ENCODE measurements around the gene HBS1L.

DNA sequence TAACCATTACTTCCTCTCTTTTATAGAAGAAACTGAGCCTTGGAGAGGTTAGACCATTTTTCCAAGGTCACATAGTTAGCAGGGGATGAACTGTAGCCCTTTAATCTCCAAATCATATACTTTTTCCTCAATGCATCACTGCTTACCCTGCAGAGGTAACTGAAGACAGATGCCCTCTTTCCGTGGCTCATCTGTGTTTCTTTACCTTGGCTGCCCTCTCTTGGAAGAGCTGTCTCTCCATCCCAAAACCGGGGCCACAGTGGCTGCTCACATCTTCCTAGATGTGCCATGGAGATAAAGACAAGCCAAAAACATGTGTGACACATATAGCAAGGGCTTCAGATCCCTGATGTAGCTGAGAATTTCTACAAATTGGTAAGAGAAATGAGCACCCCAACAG, 104.1 kb downstream of the HBS1L start:
- TF ChIP-seq, protein P1, sequence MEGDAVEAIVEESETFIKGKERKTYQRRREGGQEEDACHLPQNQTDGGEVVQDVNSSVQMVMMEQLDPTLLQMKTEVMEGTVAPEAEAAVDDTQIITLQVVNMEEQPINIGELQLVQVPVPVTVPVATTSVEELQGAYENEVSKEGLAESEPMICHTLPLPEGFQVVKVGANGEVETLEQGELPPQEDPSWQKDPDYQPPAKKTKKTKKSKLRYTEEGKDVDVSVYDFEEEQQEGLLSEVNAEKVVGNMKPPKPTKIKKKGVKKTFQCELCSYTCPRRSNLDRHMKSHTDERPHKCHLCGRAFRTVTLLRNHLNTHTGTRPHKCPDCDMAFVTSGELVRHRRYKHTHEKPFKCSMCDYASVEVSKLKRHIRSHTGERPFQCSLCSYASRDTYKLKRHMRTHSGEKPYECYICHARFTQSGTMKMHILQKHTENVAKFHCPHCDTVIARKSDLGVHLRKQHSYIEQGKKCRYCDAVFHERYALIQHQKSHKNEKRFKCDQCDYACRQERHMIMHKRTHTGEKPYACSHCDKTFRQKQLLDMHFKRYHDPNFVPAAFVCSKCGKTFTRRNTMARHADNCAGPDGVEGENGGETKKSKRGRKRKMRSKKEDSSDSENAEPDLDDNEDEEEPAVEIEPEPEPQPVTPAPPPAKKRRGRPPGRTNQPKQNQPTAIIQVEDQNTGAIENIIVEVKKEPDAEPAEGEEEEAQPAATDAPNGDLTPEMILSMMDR (conservative IDR thresholded peaks at IDR 0.05 in 1 of 2, IDR thresholded peaks at IDR 0.05 in 1 of 2; ENCODE audit: extremely low read depth in 1 of 2, insufficient read depth in 1 of 2, low read depth in 1 of 2, low read length in 2 of 2) = no peak
- TF ChIP-seq EZH2 (IDR thresholded peaks at IDR 0.05; ENCODE audit: borderline replicate concordance, low read length) = no peak
